CD8-positive, alpha-beta memory T cell (primary cell): ENCODE data around the gene NPIPA2. TPM values are rescaled to one million over a fixed set of nuclear protein-coding genes. Genes with fewer than 3 reads are reported as not detected.
"Not testable (repeated sequence)": the region's sequence is repeated elsewhere in the genome, so short reads cannot be mapped to it uniquely, and the experiment has no call there.

Experiments used
- CTCF ChIA-PET: fragments of 350-600 bp; sonication (Branson Sonifier 250); formaldehyde crosslinking; loops from one replicate; lab custom pipeline; 2021; ENCODE audit warnings: antibody characterized with exemption; lab: Charles Lee
- POLR2A ChIA-PET: fragments of 350-600 bp; sonication (Branson Sonifier 250); formaldehyde crosslinking; loops from one replicate; lab custom pipeline; 2021; ENCODE audit warnings: antibody characterized with exemption; lab: Charles Lee
- DNase-seq, 5 donors: peaks; one replicate each; pipeline versions ENCODE4 v3.0.0 to v3.0.0-alpha.2; 2020 to 2022; ENCODE audit warnings: mixed read lengths in 1 of 5
- H3K27ac ChIP-seq: one replicate; pipeline ENCODE4 v1.7.0; 2013; ENCODE audit warnings: low read depth, mild to moderate bottlenecking, low read length, moderate library complexity
- H3K27me3 ChIP-seq: 2 replicates; pipeline ENCODE4 v1.7.0; 2013; ENCODE audit warnings: low read length, mild to moderate bottlenecking; ENCODE audit not compliant: insufficient read depth, poor library complexity, severe bottlenecking
- H3K36me3 ChIP-seq: 2 replicates; pipeline ENCODE4 v1.7.0; 2013; ENCODE audit warnings: mild to moderate bottlenecking, low read length, moderate library complexity; ENCODE audit not compliant: insufficient read depth
- H3K4me1 ChIP-seq: 2 replicates; pipeline ENCODE4 v1.7.0; 2013; ENCODE audit warnings: mild to moderate bottlenecking, low read length, moderate library complexity; ENCODE audit not compliant: insufficient read depth
- H3K4me3 ChIP-seq: 2 replicates; pipeline ENCODE4 v1.7.0; 2013; ENCODE audit warnings: mild to moderate bottlenecking, low read length
- H3K9me3 ChIP-seq: 2 replicates; pipeline ENCODE4 v1.7.0; 2013; ENCODE audit warnings: mild to moderate bottlenecking, low read length
- H3K27ac Mint-ChIP-seq, 8 donors: one replicate each; pipeline ENCODE4 v1.8.0; 2020 to 2021; ENCODE audit warnings: mixed read lengths in 8 of 8, mild to moderate bottlenecking in 6 of 8, inconsistent platforms in 3 of 8, moderate library complexity in 3 of 8
- H3K27me3 Mint-ChIP-seq, 2 donors: one replicate each; pipeline ENCODE4 v1.8.0; 2020 to 2021; ENCODE audit warnings: mixed read lengths in 2 of 2, mild to moderate bottlenecking in 1 of 2, moderate library complexity in 1 of 2
- H3K36me3 Mint-ChIP-seq, 3 donors: one replicate each; pipeline ENCODE4 v1.8.0; 2020 to 2021; ENCODE audit warnings: mixed read lengths in 3 of 3, inconsistent platforms in 1 of 3, mild to moderate bottlenecking in 1 of 3
- H3K4me1 Mint-ChIP-seq, 3 donors: one replicate each; pipeline ENCODE4 v1.8.0; 2020 to 2021; ENCODE audit warnings: mixed read lengths in 3 of 3, inconsistent platforms in 1 of 3, mild to moderate bottlenecking in 1 of 3
- H3K4me3 Mint-ChIP-seq, 7 donors: one replicate each; pipeline ENCODE4 v1.8.0; 2020 to 2021; ENCODE audit warnings: mixed read lengths in 7 of 7, mild to moderate bottlenecking in 6 of 7, moderate library complexity in 4 of 7, inconsistent platforms in 2 of 7
- H3K9me3 Mint-ChIP-seq, 5 donors: one replicate each; pipeline ENCODE4 v1.8.0; 2020 to 2022; ENCODE audit warnings: mixed read lengths in 5 of 5, mild to moderate bottlenecking in 3 of 5, moderate library complexity in 2 of 5, inconsistent platforms in 1 of 5
- polyA plus RNA-seq: library from polyadenylated mRNA; unstranded; fragments of 300-500 nt; fragmentation: Illumina TruSeq; gene quantifications from one replicate; pipeline ENCODE4 v1.2.3, GENCODE V29; 2021
- total RNA-seq, 2 experiments: library from RNA; stranded (reverse); gene quantifications; one replicate each; pipeline ENCODE4 v1.2.3, GENCODE V29; 2021

The NPIPA2 gene
- total and polyA plus RNA-seq, 3 experiments from 2014 or later: 0.71 to 1.4 TPM; not detected in 1

GRCh38 chr16:14773654-14774053, 31.3 kb downstream of the NPIPA2 start:
- CTCF ChIA-PET, H3K27ac ChIP-seq, H3K9me3 ChIP-seq, H3K4me3 Mint-ChIP-seq, H3K36me3 Mint-ChIP-seq, POLR2A ChIA-PET, H3K27me3 ChIP-seq, H3K27ac Mint-ChIP-seq, DNase-seq, H3K9me3 Mint-ChIP-seq, H3K36me3 ChIP-seq, H3K4me1 Mint-ChIP-seq, H3K27me3 Mint-ChIP-seq, H3K4me1 ChIP-seq, H3K4me3 ChIP-seq: not testable (repeated sequence)

- H3K27ac Mint-ChIP-seq, H3K4me3 Mint-ChIP-seq, H3K4me3 ChIP-seq, CTCF ChIA-PET, H3K4me1 Mint-ChIP-seq, H3K27me3 ChIP-seq, H3K9me3 ChIP-seq, POLR2A ChIA-PET, H3K27ac ChIP-seq, H3K4me1 ChIP-seq, H3K36me3 ChIP-seq, H3K9me3 Mint-ChIP-seq, H3K27me3 Mint-ChIP-seq, H3K36me3 Mint-ChIP-seq, DNase-seq: not testable (repeated sequence)
Observed at GRCh38 chr16:14775624-14776023, 33.3 kb downstream of the NPIPA2 start.

GRCh38 chr16:14776763-14777162, 34.4 kb downstream of the NPIPA2 start:
- CTCF ChIA-PET, H3K27ac ChIP-seq, DNase-seq, H3K4me3 ChIP-seq, H3K36me3 Mint-ChIP-seq, POLR2A ChIA-PET, H3K9me3 Mint-ChIP-seq, H3K27me3 ChIP-seq, H3K4me1 Mint-ChIP-seq, H3K9me3 ChIP-seq, H3K27me3 Mint-ChIP-seq, H3K27ac Mint-ChIP-seq, H3K36me3 ChIP-seq, H3K4me3 Mint-ChIP-seq, H3K4me1 ChIP-seq: not testable (repeated sequence)

GRCh38 chr16:14779368-14779877, 37.1 kb downstream of the NPIPA2 start:
- H3K9me3 ChIP-seq, H3K36me3 ChIP-seq, H3K27ac ChIP-seq, H3K27me3 Mint-ChIP-seq, CTCF ChIA-PET, POLR2A ChIA-PET, H3K27ac Mint-ChIP-seq, DNase-seq, H3K36me3 Mint-ChIP-seq, H3K4me3 ChIP-seq, H3K9me3 Mint-ChIP-seq, H3K4me3 Mint-ChIP-seq, H3K4me1 Mint-ChIP-seq, H3K27me3 ChIP-seq, H3K4me1 ChIP-seq: not testable (repeated sequence)

- H3K36me3 ChIP-seq, POLR2A ChIA-PET, H3K9me3 ChIP-seq, DNase-seq, H3K27me3 Mint-ChIP-seq, H3K27ac Mint-ChIP-seq, H3K27me3 ChIP-seq, H3K36me3 Mint-ChIP-seq, H3K4me3 ChIP-seq, H3K27ac ChIP-seq, H3K9me3 Mint-ChIP-seq, H3K4me1 Mint-ChIP-seq, CTCF ChIA-PET, H3K4me3 Mint-ChIP-seq, H3K4me1 ChIP-seq: not testable (repeated sequence)
Observed at GRCh38 chr16:14786180-14786579, 43.8 kb downstream of the NPIPA2 start.

- H3K36me3 Mint-ChIP-seq, H3K27me3 ChIP-seq, H3K4me1 Mint-ChIP-seq, H3K9me3 ChIP-seq, H3K27ac Mint-ChIP-seq, H3K4me3 ChIP-seq, H3K27me3 Mint-ChIP-seq, H3K27ac ChIP-seq, H3K4me3 Mint-ChIP-seq, CTCF ChIA-PET, DNase-seq, H3K4me1 ChIP-seq, POLR2A ChIA-PET, H3K9me3 Mint-ChIP-seq, H3K36me3 ChIP-seq: not testable (repeated sequence)
Observed at GRCh38 chr16:14789577-14789976, 47.2 kb downstream of the NPIPA2 start.

- H3K9me3 ChIP-seq, H3K4me3 Mint-ChIP-seq, H3K27ac Mint-ChIP-seq, H3K4me3 ChIP-seq, CTCF ChIA-PET, H3K27ac ChIP-seq, H3K36me3 ChIP-seq, H3K27me3 Mint-ChIP-seq, H3K27me3 ChIP-seq, H3K9me3 Mint-ChIP-seq, DNase-seq, H3K4me1 ChIP-seq, H3K4me1 Mint-ChIP-seq, POLR2A ChIA-PET, H3K36me3 Mint-ChIP-seq: not testable (repeated sequence)
Observed at GRCh38 chr16:14790320-14790956, 48.1 kb downstream of the NPIPA2 start.

GRCh38 chr16:14792914-14793313, 50.6 kb downstream of the NPIPA2 start:
- POLR2A ChIA-PET: not testable (repeated sequence)

GRCh38 chr16:14797558-14797957, 55.2 kb downstream of the NPIPA2 start:
- H3K27ac Mint-ChIP-seq, DNase-seq, H3K27me3 ChIP-seq, CTCF ChIA-PET, H3K4me3 ChIP-seq, H3K9me3 ChIP-seq, H3K36me3 ChIP-seq, H3K4me1 Mint-ChIP-seq, H3K4me1 ChIP-seq, H3K4me3 Mint-ChIP-seq, POLR2A ChIA-PET, H3K36me3 Mint-ChIP-seq, H3K27me3 Mint-ChIP-seq, H3K27ac ChIP-seq, H3K9me3 Mint-ChIP-seq: not testable (repeated sequence)

More at GRCh38 chr16:14792914-14793313, 50.6 kb downstream of the NPIPA2 start:
- H3K36me3 Mint-ChIP-seq, H3K9me3 Mint-ChIP-seq, DNase-seq, H3K27me3 ChIP-seq, H3K9me3 ChIP-seq, H3K4me3 Mint-ChIP-seq, CTCF ChIA-PET, H3K4me1 ChIP-seq, H3K4me3 ChIP-seq, H3K36me3 ChIP-seq, H3K27me3 Mint-ChIP-seq, H3K27ac ChIP-seq, H3K27ac Mint-ChIP-seq, H3K4me1 Mint-ChIP-seq: not testable (repeated sequence)
